Ovary (tissue), 3 donors: ENCODE measurements around the gene MARS1.
"Not testable (repeated sequence)": the region's sequence is repeated elsewhere in the genome, so short reads cannot be mapped to it uniquely, and the experiment has no call there.

ENCODE experiments used
- CTCF ChIP-seq, 3 donors: fragments of 450-650 bp in 2 of 3; fragments of 200-600 bp in 1 of 3; IDR thresholded peaks; one replicate each; pipeline versions ENCODE4 v1.5.1 to v1.8.0; 2016 to 2022; ENCODE audit warnings: antibody characterized with exemption in 3 of 3, mild to moderate bottlenecking in 1 of 3
- EP300 ChIP-seq: sonication (generic); formaldehyde crosslinking; IDR thresholded peaks from one replicate; pipeline ENCODE4 v1.6.1; 2017; ENCODE audit warnings: antibody characterized with exemption
- POLR2A ChIP-seq: fragments of 450-650 bp; IDR thresholded peaks from one replicate; pipeline ENCODE4 v1.6.1; 2017; ENCODE audit warnings: antibody characterized with exemption, mild to moderate bottlenecking, moderate library complexity
- donor health status: DM: no; HTN: no; CAD: no.

- TF ChIP-seq CTCF (IDR thresholded peaks at IDR 0.05); POLR2A; EP300: not testable (repeated sequence)
These were observed 43.5 kb upstream of the MARS1 start for GRCh38 chr12:57444337-57444736.
